Fibroblast of villous mesenchyme (primary cell): ENCODE data around the gene RAPGEF2. TPM values are rescaled to one million over a fixed set of nuclear protein-coding genes. Genes with fewer than 3 reads are reported as not detected.
A peak's percentile ranks its signal among the peaks of the same experiment; 100 is the strongest.

ENCODE experiments used
- DNase-seq: peaks from one replicate; pipeline ENCODE4 v3.0.0-alpha.2; 2010; ENCODE audit warnings: low read depth
- H3K4me3 ChIP-seq: 2 replicates; pipeline ENCODE4 v1.5.1; 2011; ENCODE audit warnings: low read depth, mild to moderate bottlenecking, low read length
- total RNA-seq: library from RNA; depleted of rRNA; stranded (reverse); fragments of >200 nt; gene quantifications from 2 replicates; pipeline ENCODE4 v1.2.3, GENCODE V29; 2012
- TF ChIP-seq, protein P1 (sequence below): IDR thresholded peaks from 2 replicates; pipeline ENCODE4 v1.5.1; 2012; ENCODE audit warnings: low read depth, mild to moderate bottlenecking, low read length; ENCODE audit not compliant: insufficient read depth

RAPGEF2 gene
- total RNA-seq, 1 donor: 47.1 TPM

DNA sequence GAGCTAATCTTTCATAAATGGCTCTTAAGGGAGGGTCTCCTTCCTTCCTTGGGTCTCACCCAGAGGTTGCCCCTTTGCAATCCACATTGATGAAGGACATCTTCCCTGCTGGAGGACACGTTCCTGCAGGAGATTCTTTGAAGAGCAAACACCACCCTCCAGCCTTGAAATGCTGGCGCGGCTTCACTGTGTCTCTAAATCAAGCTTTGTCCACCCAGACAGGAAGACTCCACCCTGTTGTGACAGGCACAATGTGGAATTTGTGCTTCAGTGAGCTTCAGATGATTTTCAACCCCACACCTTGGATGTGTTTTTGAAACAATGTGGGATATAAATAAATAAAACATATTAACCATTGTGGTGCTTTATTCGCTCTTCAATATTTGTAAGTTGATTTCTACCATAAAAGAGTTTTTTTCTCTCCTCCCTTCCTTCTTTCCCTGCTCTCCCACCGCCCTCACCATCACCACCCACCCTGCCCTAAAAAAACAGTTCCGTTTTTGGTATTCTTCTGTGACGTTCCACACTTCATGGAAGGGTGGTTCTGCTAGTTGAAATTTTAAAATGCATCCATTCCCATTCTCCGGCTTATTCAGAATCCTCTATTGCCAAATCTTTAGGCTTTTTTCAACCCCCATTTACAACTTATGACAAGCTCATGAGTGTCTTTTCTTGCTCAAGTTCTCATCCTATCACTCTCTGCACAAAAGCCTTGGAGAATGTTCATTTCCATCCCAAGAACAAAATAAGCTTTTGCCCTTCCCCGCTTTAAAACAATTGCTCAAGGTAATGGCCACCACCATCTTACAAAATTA lies 264.3 kb downstream of the RAPGEF2 start:
- no peak overlapping the region for H3K4me3 ChIP-seq
- TF ChIP-seq, protein P1, sequence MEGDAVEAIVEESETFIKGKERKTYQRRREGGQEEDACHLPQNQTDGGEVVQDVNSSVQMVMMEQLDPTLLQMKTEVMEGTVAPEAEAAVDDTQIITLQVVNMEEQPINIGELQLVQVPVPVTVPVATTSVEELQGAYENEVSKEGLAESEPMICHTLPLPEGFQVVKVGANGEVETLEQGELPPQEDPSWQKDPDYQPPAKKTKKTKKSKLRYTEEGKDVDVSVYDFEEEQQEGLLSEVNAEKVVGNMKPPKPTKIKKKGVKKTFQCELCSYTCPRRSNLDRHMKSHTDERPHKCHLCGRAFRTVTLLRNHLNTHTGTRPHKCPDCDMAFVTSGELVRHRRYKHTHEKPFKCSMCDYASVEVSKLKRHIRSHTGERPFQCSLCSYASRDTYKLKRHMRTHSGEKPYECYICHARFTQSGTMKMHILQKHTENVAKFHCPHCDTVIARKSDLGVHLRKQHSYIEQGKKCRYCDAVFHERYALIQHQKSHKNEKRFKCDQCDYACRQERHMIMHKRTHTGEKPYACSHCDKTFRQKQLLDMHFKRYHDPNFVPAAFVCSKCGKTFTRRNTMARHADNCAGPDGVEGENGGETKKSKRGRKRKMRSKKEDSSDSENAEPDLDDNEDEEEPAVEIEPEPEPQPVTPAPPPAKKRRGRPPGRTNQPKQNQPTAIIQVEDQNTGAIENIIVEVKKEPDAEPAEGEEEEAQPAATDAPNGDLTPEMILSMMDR: no peak
- no peak for DNase-seq

DNA sequence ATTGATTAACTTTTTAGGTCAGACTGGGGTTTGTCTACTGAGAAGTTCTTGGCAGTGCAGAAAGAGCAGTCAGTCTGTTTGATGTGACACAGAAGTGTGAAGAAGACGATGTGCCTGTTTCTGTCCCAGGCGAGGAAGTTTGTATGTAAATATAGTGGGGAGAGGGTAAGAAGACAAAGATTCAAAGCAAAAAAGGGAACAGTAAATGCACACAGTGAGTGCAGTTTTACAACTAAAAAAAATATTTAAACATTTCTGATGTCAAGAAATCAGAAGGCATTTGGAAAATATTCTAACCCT lies 264.9 kb downstream of the RAPGEF2 start:
- TF ChIP-seq, protein P1: no peak
- DNase-seq: no peak
- no peak overlapping the region for H3K4me3 ChIP-seq

DNA sequence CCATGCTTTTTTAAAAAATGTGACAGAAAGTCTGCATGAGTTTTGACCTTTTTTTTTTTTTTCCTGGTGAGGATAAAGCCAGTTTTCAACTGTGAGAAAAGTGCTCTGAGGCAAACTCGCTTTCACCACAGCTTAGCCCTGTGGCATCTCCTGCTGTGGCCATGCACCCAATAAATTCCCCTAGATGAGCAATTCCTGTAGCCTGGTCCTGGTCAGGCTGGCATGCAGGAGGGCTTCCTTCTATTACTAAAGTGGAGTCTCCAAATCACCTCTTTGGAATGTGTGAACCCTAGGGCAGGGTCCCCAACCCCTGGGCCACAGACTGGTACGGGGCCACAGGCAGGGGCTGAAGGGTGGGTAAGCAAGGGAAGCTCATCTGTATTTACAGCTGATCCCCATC lies 265.4 kb downstream of the RAPGEF2 start:
- DNase-seq: peak; percentile 38
- TF ChIP-seq, protein P1: no peak
- H3K4me3 ChIP-seq: no peak overlapping the region

DNA sequence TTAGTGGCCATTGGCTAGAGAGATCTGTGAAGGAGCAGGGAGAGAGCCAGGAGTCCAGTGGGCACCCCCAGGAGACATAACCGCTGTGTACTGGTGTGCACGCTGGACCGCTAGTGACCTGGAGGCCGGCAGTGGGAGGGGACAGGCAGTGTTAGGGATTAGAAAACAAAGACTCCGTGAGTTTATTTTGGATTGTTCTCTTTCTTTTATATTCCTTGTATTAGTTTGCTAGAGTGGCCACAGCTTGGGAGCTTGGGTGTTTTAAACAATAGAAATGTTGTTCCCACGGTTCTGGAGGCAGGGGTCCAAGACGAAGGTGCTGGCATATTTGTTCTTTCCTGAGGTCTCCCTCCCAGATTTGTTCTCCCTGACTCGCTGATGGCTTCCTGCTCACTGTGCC lies 266.4 kb downstream of the RAPGEF2 start:
- no peak for DNase-seq
- TF ChIP-seq, protein P1: no peak
- no peak overlapping the region for H3K4me3 ChIP-seq

DNA sequence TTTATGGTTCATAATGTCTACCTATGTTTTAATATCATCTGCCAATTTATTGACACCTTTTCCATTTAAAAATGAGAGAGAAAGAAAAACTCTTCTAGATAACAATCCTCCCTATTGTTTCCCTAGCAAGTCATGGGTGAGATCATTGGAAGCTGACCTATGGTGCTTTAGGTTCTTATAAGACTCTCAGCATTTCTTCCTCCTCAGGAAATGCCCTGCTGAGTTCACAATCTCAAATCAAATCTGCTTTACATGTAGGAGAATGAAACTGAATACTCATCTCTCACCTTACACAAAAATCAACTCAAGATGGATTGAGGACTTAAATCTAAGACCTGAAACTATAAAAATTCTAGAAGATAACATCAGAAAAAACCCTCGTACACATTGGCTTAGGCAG lies 267.4 kb downstream of the RAPGEF2 start:
- H3K4me3 ChIP-seq: no peak overlapping the region
- DNase-seq: no peak
- TF ChIP-seq, protein P1: no peak

DNA sequence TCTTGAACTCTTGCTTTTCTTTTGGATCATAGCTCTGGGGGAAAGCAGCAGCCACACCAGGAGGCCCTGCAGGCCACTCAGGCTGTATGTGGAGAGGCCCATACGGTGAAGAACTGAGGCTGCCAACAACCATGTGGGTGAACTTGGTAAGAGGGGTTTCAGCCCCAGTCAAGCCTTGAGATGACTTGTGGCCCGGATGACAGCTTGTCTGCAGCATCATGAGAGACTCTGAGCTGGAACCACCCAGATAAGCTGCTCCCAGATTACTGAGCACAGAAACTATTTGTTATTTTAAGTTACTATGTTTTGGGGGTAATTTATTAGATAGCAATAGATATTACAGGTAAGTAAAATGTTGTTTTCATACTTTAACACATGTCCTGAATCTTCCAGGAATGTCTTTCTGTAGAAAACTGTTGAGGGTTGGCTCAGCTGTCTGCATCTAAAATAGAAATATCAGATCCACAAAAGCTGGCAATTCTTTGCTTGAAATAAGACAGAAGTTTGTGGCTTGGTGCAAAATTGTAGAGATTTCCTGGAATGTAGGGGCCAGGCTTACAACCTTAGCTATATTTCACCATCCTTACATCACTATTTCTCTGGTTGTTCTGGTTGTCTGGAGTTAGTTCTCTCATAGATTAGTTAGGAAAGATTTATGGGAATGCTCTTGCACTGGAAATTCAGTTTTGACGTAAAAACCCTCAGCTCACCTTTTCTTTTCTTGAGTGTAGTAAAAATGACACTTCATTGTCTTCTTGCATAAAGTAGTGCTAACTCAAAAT lies 272.1 kb downstream of the RAPGEF2 start:
- TF ChIP-seq, protein P1: no peak
- no peak overlapping the region for H3K4me3 ChIP-seq
- DNase-seq: peak; percentile 90
